Raji (cell line): Measurements from ENCODE around the gene TEX14.

Experiments
- POLR2A ChIP-seq: IDR thresholded peaks from 2 replicates; pipeline ENCODE4 v1.6.1; 2011; ENCODE audit warnings: low read depth, low read length, control low read depth; ENCODE audit not compliant: insufficient read depth

TEX14 gene

DNA sequence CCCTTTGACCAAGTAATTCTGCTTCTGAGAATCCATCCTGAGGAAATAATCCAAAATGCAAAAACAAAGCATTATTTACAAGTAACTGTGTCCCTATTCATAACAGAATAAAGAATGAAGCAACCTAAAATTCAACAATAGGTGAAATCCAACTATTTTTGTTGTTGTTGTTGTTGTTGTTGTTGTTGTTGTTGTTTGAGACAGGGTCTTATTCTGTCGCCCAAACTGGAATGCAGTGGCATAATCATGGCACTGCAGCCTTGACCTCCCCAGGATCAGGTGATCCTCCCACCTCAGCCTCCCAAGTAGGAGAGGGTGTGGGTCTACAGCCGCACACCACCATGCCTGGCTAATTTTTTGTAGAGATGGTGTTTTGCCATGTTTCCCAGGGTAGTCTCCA lies 101.5 kb downstream of the TEX14 start:
- no peak for TF ChIP-seq POLR2A

- TF ChIP-seq POLR2A, result no peak
Measured at GRCh38 chr17:58587713-58588117, 104.1 kb downstream of the TEX14 start.

DNA sequence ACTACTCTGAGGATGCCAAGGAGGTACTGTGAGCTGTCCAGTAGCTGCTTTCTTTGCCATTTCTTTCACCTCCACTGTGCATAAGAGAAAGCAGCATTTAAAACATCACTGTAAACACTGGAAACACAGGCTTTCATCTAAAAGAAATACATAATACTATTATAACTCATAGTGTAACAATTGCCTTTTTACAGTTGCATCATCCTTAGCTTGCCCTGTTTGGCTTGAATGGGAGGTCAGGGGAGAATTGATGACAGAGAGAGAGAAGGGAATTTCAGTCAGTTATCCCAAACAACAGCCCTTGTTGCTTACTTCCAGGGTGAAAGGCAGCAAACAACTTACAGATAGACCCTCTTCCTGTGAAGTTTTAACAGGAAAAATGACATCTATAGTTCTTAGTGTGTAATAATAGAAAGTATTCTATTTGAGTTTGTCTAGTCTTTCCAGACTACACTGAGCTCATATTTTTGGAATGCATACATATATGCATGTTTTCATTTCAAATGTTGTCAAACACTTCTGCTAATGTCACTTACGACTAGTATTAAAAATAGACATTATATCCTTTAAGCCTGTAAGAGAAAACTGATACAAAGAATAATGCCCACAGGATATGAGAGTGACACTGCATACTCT lies 105.7 kb downstream of the TEX14 start:
- no peak for TF ChIP-seq POLR2A

GRCh38 chr17:58585554-58585953 lies 106.3 kb downstream of the TEX14 start:
- TF ChIP-seq POLR2A, result no peak

- no peak for TF ChIP-seq POLR2A
Measured at GRCh38 chr17:58583486-58583885, 108.4 kb downstream of the TEX14 start.

- no peak for TF ChIP-seq POLR2A
Measured at GRCh38 chr17:58580671-58581070, 111.2 kb downstream of the TEX14 start.

GRCh38 chr17:58577696-58578095 lies 114.1 kb downstream of the TEX14 start:
- TF ChIP-seq POLR2A, result no peak

GRCh38 chr17:58576679-58577367 lies 115.0 kb downstream of the TEX14 start:
- no peak for TF ChIP-seq POLR2A

DNA sequence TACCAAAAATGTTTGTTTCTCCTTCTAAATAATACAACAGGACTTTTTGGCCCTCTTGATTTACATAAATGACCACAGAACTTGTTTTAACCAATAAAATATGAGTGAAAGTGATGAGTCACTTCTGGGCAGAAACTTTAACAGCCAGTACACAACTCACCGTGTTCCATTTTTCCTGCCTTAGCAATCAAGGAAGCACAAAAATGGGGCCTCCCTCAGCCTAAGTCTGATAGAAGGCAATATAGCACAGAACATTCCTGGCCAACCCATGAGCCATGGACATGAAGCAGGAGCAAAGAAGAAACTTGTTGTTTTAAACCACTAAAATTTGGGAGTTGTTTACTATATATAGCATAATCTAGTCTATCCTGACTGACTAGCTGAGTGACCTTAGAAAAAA lies 116.3 kb downstream of the TEX14 start:
- TF ChIP-seq POLR2A, result no peak

DNA sequence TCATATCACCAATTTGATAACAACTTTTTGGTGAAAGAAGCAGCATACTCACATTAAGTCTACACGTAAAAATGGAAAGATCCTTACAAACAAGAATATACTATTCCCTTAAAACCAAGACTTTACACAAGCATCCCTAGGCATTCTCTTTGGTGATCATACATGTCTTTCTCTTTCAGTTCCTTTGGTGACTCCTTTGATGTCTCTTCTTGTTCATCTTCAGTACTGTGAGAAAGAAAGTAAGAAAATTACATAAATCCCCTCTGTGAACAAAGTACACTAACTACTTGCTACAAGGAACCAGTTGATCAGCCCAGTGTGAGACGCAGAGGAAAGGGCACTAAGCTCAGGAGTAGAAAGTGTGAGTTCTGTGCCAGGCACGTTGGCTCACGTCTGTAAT lies 117.8 kb downstream of the TEX14 start:
- TF ChIP-seq POLR2A, result no peak

DNA sequence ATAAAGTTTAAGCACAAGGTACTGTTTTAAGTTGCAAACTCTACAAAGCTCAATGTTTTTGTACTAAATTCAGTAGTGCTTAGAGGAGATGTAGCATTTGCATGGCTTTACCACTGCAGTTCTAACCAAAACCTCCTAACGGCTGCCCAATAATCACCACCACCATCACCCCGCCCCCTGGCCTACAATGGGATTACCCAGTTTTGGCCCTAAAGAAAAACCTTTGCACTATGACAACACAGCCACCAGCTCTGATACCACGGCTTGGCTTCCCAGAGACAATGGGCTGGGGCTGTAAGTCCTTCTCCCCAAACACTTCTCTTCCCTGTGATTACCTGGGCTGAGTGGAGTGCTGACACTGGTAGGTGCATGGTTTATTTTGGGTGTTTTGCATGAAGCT lies 119.0 kb downstream of the TEX14 start:
- no peak for TF ChIP-seq POLR2A

GRCh38 chr17:58570758-58571157 lies 121.1 kb downstream of the TEX14 start:
- TF ChIP-seq POLR2A, result no peak

DNA sequence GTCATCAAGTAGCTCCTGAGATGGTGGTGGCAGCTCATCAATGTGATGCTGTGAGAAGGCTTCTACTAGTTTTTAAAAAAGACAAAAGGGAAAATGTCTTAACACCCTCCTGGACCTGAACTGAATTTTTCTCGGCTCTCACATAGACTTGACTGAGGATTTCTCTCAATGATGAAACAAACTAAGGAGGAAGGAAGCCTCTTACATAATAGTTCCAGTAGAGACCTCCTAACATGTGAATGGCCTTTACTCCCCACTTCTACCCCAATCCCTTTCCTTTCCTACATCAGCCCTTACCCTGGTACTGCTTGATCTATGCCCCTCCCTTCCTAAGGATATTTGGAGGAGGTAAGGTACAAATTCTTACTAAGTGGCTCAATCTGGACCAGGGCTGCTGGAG lies 122.6 kb downstream of the TEX14 start:
- no peak for TF ChIP-seq POLR2A

DNA sequence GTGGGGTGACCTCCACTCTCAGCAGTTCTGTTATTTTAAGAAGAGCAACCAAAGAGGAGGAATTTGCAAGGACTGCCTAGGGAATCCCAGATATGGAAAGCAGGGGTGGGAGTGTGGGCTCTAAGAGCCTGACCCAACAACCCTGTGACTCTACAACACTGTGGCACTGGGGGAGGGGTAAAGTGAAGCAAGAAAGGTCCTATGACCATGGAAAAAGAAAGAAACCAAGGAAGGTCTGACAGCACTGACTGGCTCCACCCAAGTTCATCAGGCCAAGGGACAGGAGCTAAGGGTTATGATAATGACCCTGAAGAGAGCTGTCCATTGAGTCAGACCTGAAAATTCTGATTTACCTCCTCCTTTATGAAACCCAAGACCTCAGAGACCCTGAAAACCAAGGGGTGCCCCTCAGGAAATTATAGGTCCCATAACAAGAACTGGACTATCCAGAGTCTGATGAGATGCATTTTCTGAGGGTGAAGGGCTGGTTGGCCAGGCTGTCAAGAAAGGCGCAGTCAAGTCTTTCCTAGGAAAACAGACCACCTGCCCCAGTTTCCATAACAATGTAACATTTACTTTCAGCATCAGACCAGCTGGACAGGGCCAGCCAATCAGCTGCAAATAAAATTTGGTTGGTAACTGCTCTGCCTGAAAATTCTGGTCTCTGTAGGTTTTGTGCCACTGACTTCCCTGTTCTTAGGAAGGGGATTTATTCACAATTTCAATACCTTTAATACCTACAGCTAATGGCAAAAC lies 123.6 kb downstream of the TEX14 start:
- no peak for TF ChIP-seq POLR2A

DNA sequence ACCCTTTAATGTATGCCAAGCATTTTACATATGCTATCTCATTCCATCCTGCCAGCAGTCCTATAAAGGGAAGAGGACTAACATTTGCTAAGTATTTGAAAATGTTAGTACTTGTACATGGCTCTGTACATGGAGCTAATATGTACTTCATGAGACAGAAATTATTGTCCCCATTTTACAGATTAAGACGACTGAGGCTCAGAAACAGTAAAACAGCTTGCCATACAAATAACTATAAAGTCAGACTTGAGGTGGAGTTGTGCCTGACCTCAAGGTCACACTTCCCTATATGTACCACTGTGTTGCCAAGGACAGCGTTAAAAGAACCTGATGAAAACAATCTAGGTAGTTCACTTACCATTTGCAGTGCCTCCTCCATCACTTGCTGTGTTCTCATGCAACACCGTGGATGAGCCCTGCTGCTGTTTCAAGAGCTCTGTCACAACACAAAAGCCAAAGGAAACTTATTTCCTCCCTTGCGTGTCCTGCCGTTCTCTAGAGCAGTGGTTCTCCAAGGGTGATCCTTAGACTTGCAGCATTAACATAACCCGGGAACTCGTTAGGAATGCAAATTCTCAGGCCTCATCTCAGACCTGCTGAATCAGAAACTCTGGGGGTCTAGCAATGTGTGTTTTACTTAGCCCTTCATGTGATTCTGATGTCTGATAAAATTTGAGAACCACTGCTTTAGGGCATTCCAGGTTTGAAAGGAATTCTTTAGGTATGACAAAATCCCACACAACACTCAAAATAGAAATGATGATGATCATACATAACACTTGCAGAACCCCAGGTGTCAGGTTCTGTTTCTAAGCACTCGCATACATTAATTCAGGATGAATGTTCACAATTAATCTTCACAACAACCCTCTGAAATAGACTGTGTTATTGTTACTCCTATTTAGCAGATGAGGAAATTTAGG lies 126.2 kb downstream of the TEX14 start:
- TF ChIP-seq POLR2A, result no peak

DNA sequence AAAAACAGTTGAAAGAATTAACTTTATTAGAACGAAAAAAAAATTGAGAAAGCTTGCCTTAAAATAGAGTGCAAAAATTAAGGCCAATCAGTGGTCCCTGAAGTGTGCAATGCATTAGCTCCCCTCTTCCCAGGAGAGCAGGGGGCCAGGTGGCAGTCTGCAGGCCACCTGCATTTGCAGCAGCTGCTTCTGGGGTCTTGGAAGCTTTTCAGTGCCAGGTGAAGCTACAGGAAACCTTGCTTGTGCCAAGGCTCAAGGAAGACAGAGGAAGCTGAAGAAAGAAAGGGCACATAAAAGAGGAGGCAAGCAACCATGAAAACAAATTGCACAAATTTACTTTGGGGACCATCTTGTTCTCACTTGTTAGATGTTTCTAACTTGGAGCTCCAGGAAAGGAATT lies 126.9 kb downstream of the TEX14 start:
- TF ChIP-seq POLR2A, result no peak

- no peak for TF ChIP-seq POLR2A
Measured at GRCh38 chr17:58564243-58564642, 127.6 kb downstream of the TEX14 start.
